Adrenal gland (tissue), 12 donors: ENCODE measurements around the gene NKX2-3. TPM values are rescaled to one million over a fixed set of nuclear protein-coding genes. Genes with fewer than 3 reads are reported as not detected.

ENCODE experiments used
- DNase-seq, 7 donors: peaks; one replicate each; pipeline ENCODE4 v3.0.0-alpha.2; 2019 to 2020
- H3K27ac ChIP-seq, 5 donors: fragments of 200-600 bp; sonication (generic) in 4 of 5; 1 replicate in 3 of 5; 2 replicates in 2 of 5; pipeline versions ENCODE4 v1.5.1 to v1.8.0; 2016 to 2020; ENCODE audit warnings: mild to moderate bottlenecking in 1 of 5
- H3K27me3 ChIP-seq: fragments of 200-600 bp; 2 replicates; pipeline ENCODE4 v1.8.0; 2021
- H3K36me3 ChIP-seq, 2 donors: fragments of 200-600 bp; replicated peaks in 1 of 2; 1 replicate in 1 of 2; 2 replicates in 1 of 2; pipeline versions ENCODE4 v1.5.1 to v1.8.0; 2018 to 2022
- H3K4me1 ChIP-seq, 2 donors: fragments of 200-600 bp; replicated peaks in 1 of 2; 1 replicate in 1 of 2; 2 replicates in 1 of 2; pipeline versions ENCODE4 v1.5.1 to v1.8.0; 2018 to 2021
- H3K4me3 ChIP-seq, 4 donors: fragments of 200-600 bp; sonication (generic) in 3 of 4; one replicate each; pipeline ENCODE4 v1.5.1; 2016 to 2018
- H3K9me3 ChIP-seq, 3 donors: fragments of 200-600 bp; sonication (generic) in 1 of 3; replicated peaks in 1 of 3; 1 replicate in 2 of 3; 2 replicates in 1 of 3; pipeline versions ENCODE4 v1.5.1 to v1.8.0; 2016 to 2021
- CTCF ChIP-seq, 6 experiments: fragments of 450-650 bp in 4 of 6; fragments of 200-600 bp in 2 of 6; sonication (generic) in 1 of 6; IDR thresholded peaks; 1 replicate in 5 of 6; 2 replicates in 1 of 6; pipeline versions ENCODE4 v1.5.1 to v1.8.0; 2016 to 2021; ENCODE audit warnings: antibody characterized with exemption in 6 of 6, mild to moderate bottlenecking in 2 of 6, moderate library complexity in 1 of 6
- POLR2A ChIP-seq, 2 donors: fragments of 450-650 bp; IDR thresholded peaks; one replicate each; pipeline ENCODE4 v1.6.1; 2017; ENCODE audit warnings: antibody characterized with exemption in 2 of 2, mild to moderate bottlenecking in 2 of 2, moderate library complexity in 1 of 2
- WGBS, 4 donors: extraction: QIAGEN DNeasy Blood & Tissue Kit in 2 of 4; methylation state at CpG; one replicate each; pipeline versions ENCODE4 v1.1.5 to v1.1.7; 2013 to 2017; 5-methylcytosine and 5-hydroxymethylcytosine counted together
- intact Hi-C, 2 donors: fragments of 100-400 bp; cut with DNase I; formaldehyde crosslinking; loops; one replicate each; pipeline versions ENCODE4 v1.14.1 to v1.15.0; 2022 to 2023
- polyA plus RNA-seq, 3 donors: library from polyadenylated mRNA; stranded (reverse); fragments of 200-250 nt in 2 of 3; fragments of 350-450 nt in 1 of 3; fragmentation: Illumina TruSeq in 1 of 3; extraction: RNeasy Lipid Tissue Mini Kit (QIAGEN cat#74804) in 1 of 3; gene quantifications; one replicate each; pipeline ENCODE4 v1.2.3, GENCODE V29; 2013 to 2014
- total RNA-seq, 9 donors: library from RNA; depleted of rRNA in 4 of 9; stranded (reverse); fragments of >200 nt in 4 of 9; fragments of 120-200 nt in 1 of 9; fragmentation: NEBNext Ultra II Directional in 1 of 9; extraction: Animal tissue kit (Norgen Biotek cat#: 25700) in 1 of 9; gene quantifications; one replicate each; pipeline versions ENCODE4 v1.1.0 to v1.2.4, GENCODE V29; 2013 to 2023
- donor health status: healthy with polysubstance abuse.
- donor health status: Bipolar disorder and iron deficiency.
- donor health status: DM: yes; HTN: yes; CAD: no.
- donor health status: DM: no; HTN: no; CAD: no.
- donor health status: DM: no; HTN: no; CAD: no.
- donor health status: DM: yes; HTN: yes; CAD: no.

The NKX2-3 gene
- total and polyA plus RNA-seq, 12 donors, result 0.03 TPM; not detected in 11

DNA sequence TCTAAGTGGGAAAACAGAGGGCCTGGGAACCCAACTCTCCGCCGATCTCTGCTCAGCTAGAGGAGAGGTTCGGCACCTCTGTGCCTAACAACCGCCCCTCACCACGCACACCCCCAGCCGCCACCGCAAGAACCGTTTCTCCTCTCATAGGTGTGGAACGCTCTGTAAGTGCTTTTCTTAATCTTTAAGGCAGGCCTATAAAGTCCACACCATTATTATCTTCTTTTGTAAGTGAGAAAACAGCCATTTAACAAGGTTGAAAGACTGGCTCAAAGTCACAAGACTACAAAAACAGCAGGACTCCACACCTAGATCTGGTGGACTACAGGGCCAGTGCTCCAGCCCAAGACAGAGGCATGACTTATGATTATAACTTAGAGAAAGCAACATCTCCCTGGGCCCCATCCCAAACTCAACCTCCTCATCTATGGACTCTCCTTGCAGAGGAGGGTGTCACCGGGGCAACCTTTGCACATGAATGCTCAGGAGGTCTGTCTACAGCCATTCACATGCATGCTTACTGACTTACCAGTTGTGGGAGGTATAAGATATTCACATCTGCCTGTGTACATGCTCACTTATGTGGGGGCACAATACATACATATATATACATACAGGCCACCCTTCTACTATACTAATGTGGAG lies 7.9 kb upstream of the NKX2-3 start:
- no peak for DNase-seq
- Histone ChIP-seq H3K27ac (no peak overlapping the region), H3K9me3 (peaks cover 0 to 3% (median 0%) of the 10 kb centered on the region in 3 donors), H3K36me3 (no peaks in the 10 kb centered on the region), H3K4me3 (no peak overlapping the region), H3K27me3 (peaks cover 97% of the 10 kb centered on the region), H3K4me1 (no peaks in the 10 kb centered on the region)
- TF ChIP-seq POLR2A (IDR thresholded peaks at IDR 0.05), result no peak
- no peak for TF ChIP-seq CTCF (IDR thresholded peaks at IDR 0.05)
- intact Hi-C loops, result no loop called here
- 43 to 54% (median 46%) methylated on average over 10 of the region's 10 CpGs for WGBS, 4 donors

GRCh38 chr10:99525897-99526296 lies 6.8 kb upstream of the NKX2-3 start:
- H3K4me3 ChIP-seq, result no peak overlapping the region
- no peak for TF ChIP-seq CTCF (IDR thresholded peaks at IDR 0.05)
- no peak for TF ChIP-seq POLR2A (IDR thresholded peaks at IDR 0.05)
- DNase-seq, result no peak
- H3K36me3 ChIP-seq, result no peaks in the 10 kb centered on the region
- H3K9me3 ChIP-seq, result peaks cover 0 to 3% (median 0%) of the 10 kb centered on the region in 3 donors
- intact Hi-C loops, result no loop called here
- H3K27ac ChIP-seq, result no peak overlapping the region
- no peaks in the 10 kb centered on the region for H3K4me1 ChIP-seq
- peaks cover 97% of the 10 kb centered on the region for H3K27me3 ChIP-seq

- no peak for TF ChIP-seq CTCF (IDR thresholded peaks at IDR 0.05)
- TF ChIP-seq POLR2A (IDR thresholded peaks at IDR 0.05), result no peak
- intact Hi-C loops, result no loop called here
- Histone ChIP-seq H3K9me3 (peaks cover 0 to 3% (median 0%) of the 10 kb centered on the region in 3 donors), H3K27me3 (peaks cover 97% of the 10 kb centered on the region), H3K4me1 (no peaks in the 10 kb centered on the region), H3K27ac (no peak overlapping the region), H3K4me3 (no peak overlapping the region), H3K36me3 (no peaks in the 10 kb centered on the region)
- 31 to 40% (median 36%) methylated on average over 17 to 24 of the region's 24 CpGs for WGBS, 4 donors
- no peak for DNase-seq
Measured at GRCh38 chr10:99526861-99527504, 5.8 kb upstream of the NKX2-3 start.

DNA sequence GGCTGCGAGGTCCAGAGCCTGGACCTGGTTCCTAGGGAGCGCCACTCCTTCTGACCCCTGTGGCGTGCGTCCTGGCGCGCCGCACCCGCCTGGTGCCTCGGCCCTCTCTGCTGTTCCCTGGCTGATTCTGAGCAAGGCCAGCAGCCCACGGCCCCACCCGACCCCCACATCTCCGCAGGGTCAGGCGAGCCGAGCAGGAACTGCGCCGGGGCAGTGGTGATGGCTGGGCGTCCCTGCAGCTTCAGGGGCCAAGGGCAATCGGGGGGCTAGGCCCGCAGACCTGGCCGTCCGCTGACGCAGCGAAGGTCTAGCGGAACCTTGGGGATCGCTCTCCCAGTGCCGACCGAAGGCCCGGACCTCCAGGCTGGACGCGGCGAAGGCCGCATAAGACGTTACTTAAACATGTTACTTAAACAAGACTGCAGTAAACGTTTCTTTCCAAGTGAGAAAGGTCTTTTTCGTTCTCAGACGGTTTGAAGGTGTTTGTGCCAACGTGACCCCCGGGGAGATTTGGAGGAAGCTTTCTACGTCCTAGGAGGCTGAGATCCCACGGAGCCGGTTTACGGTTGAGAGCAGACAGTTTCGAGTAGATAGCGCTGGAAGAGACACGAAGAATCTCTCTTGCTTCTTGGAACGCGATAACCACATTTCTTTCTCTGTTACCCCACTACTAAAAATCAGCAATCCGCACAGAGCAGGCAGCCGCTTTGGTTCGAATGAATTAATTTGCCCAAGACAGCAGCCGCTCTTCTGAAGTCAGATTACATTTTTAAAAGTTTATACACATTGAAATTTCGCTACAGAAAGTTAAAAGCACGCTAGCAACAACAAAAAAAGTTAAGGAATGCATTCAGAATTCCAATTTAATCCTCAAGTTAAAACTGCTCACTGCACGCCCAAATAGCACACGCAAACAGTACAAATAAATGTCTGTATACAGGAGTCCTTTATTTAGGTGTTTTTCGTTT lies 4.9 kb upstream of the NKX2-3 start:
- peaks cover 0 to 3% (median 0%) of the 10 kb centered on the region in 3 donors for H3K9me3 ChIP-seq
- no peak overlapping the region for H3K27ac ChIP-seq
- H3K4me3 ChIP-seq, result no peak overlapping the region
- no peaks in the 10 kb centered on the region for H3K36me3 ChIP-seq
- intact Hi-C loops, result no loop called here
- TF ChIP-seq POLR2A (IDR thresholded peaks at IDR 0.05), result no peak
- no peak for TF ChIP-seq CTCF (IDR thresholded peaks at IDR 0.05)
- no peak for DNase-seq
- H3K4me1 ChIP-seq, result no peaks in the 10 kb centered on the region
- WGBS, 4 donors, result 15 to 18% (median 18%) methylated on average over 21 to 56 of the region's 56 CpGs
- H3K27me3 ChIP-seq, result peaks cover 97% of the 10 kb centered on the region
